ENCODE measurements around the gene SRL.

The SRL gene

GRCh38 chr16:4241928-4242283 is at the start of gene SRL:
Gene SRL (minus strand): TSS chr16:4242080. CDS start chr16:4242067, 13 bp downstream.
- no peak for DNase-seq (ENCODE audit: low read depth in 2 of 2)

- no peak for DNase-seq (ENCODE audit: low read depth in 2 of 2)
These were observed 48.5 kb upstream of the SRL start for GRCh38 chr16:4290236-4290830.

DNA sequence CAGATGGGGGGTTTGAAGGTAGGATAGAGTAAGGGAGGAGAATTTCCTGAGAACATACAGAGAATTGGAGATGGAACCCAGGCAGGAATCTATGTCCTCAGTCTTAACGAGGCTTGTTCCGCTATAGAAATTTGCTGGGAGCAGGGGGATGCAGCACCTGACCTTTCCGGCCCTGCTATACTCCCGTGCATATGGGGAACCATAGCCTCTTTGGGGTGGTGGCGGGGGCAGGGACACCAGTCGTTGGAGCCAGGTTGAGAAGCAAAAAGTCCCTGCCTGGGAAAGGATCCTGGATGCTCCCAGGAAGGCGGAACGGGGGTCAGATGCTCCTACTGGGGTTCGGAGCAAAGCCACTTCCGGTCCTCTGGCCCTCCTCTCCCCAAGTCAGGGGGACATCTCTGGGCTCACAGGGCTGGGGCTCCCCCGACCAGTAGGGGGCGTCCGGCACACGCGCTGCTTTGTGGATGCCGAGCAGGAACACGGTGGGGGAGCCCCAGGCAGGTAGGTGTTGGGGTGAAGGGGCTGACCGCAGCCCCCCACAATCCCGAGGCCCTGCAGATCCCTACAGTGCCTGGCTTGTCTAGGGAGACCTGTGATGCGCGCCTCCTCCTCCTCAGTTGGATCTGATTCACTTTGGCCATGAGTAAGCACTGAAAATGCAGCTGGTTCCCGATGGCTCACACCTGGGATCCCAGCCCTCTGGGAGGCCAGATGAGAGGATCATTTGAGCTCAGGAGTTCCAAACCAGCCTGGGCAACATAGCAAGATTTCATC is 46.5 kb upstream of the SRL start:
- peak; percentile 47 to 64 for DNase-seq (ENCODE audit: low read depth in 2 of 2)

- no peak for DNase-seq (ENCODE audit: low read depth in 2 of 2)
These were observed 43.3 kb upstream of the SRL start for GRCh38 chr16:4285167-4285566.

GRCh38 chr16:4283939-4284338 is 42.1 kb upstream of the SRL start:
- no peak for DNase-seq (ENCODE audit: low read depth in 2 of 2)

GRCh38 chr16:4283441-4283840 is 41.6 kb upstream of the SRL start:
- DNase-seq (ENCODE audit: low read depth in 2 of 2) = no peak

GRCh38 chr16:4280625-4281024 is 38.7 kb upstream of the SRL start:
- DNase-seq (ENCODE audit: low read depth in 2 of 2) = no peak

- DNase-seq (ENCODE audit: low read depth in 2 of 2) = no peak
These were observed 36.2 kb upstream of the SRL start for GRCh38 chr16:4277987-4278513.

- no peak for DNase-seq (ENCODE audit: low read depth in 2 of 2)
These were observed 34.0 kb upstream of the SRL start for GRCh38 chr16:4275861-4276260.

- peak in 1 of 2 donors; percentile 42 for DNase-seq (ENCODE audit: low read depth in 2 of 2)
These were observed 32.0 kb upstream of the SRL start for GRCh38 chr16:4273858-4274311.

GRCh38 chr16:4272114-4272956 is 30.5 kb upstream of the SRL start:
- no peak for DNase-seq (ENCODE audit: low read depth in 2 of 2)

GRCh38 chr16:4271176-4272113 is 29.6 kb upstream of the SRL start:
- peak; percentile 86 to 89 for DNase-seq (ENCODE audit: low read depth in 2 of 2)

DNA sequence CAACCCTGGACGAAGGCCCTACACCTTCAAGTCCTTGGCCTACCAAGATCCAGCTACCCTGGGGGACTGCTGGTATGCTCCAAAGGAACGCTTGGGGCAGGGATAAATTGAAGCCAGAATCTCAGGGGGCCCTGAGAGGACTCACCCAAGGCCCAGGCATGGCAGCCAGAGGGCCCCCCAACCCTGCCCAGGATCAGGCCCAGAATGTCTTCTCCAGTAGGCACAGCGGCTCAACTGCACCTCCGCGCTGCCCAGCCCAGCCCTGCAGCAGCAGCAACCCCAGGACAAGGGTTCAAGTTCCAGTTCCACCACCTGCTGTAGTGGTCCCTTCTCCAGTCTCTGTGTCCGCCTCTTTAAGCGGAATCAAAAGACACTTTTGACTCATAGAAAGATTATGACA is 28.7 kb upstream of the SRL start:
- DNase-seq (ENCODE audit: low read depth in 2 of 2) = no peak

- DNase-seq (ENCODE audit: low read depth in 2 of 2) = no peak
These were observed 28.2 kb upstream of the SRL start for GRCh38 chr16:4270091-4270490.

GRCh38 chr16:4266372-4266771 is 24.5 kb upstream of the SRL start:
- DNase-seq (ENCODE audit: low read depth in 2 of 2) = no peak

- DNase-seq (ENCODE audit: low read depth in 2 of 2) = no peak
These were observed 23.8 kb upstream of the SRL start for GRCh38 chr16:4265676-4266075.

- DNase-seq (ENCODE audit: low read depth in 2 of 2) = no peak
These were observed 22.7 kb upstream of the SRL start for GRCh38 chr16:4264546-4264945.

DNA sequence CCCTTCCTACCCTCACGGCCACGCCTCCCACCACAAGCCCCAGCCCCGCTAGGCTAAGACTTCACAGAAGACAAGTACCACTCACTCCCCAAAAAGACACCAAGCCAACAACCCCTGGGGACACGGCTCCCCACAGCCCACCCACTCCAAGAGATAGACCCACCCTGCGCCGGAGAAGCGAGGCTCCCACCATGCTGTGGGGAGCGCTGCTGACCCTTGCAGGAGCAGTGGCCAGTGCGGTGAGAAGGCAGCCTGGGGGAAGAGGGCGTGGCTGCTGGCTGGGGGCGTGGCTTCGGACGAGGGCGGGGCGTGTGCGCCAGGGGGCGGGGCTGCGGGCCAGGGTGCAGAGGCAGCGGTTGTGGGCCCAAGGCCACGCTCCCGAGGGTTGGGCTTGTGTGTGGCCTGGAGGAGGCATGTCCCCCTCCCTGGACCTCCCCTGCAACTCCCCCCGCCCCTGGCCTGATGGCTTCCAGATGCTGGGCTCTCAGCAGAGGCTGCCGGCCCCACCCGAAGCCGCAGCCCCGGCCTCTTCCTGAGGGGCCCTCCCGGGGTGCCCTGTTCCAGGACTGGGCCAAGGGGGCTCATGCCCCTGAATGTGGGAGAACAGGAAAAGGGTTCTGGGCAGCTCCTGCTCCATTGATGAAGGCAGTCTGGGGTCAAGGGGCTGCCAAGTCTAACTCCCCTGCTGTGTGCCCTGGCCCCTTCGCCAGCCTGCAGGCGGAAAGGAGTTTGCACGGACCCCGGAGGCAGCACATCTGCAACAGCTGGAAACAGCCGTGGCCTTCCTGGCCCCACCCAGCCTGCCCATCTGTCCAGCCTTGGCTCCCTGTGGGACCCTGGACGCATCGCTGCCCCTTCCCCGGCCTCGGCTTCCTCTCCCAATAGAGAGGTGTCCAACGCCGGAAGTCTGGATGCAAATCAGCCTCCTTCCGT is 21.9 kb upstream of the SRL start:
- no peak for DNase-seq (ENCODE audit: low read depth in 2 of 2)

GRCh38 chr16:4262303-4262835 is 20.5 kb upstream of the SRL start:
- no peak for DNase-seq (ENCODE audit: low read depth in 2 of 2)

All from stimulated activated CD8-positive, alpha-beta memory T cell treated with anti-CD3 and anti-CD28 coated beads, Interleukin-7, amount 100 ng/mL, for 4 hours (primary cell).